Osteoblast (primary cell): ENCODE results near the gene CLTCL1. TPM values are rescaled to one million over a fixed set of nuclear protein-coding genes. Genes with fewer than 3 reads are reported as not detected.

Experiments
- DNase-seq: peaks from one replicate; pipeline ENCODE4 v3.0.0; 2011; ENCODE audit warnings: low spot score, mixed read lengths; ENCODE audit not compliant: insufficient read length; ENCODE audit errors: missing footprints
- H2AFZ ChIP-seq: 2 replicates; pipeline ENCODE4 v1.6.0; 2011; ENCODE audit warnings: mild to moderate bottlenecking, low read length
- H3K27ac ChIP-seq: 2 replicates; pipeline ENCODE4 v1.5.1; 2011; ENCODE audit warnings: mild to moderate bottlenecking, low read depth, low read length, moderate library complexity
- H3K27me3 ChIP-seq: 2 replicates; pipeline ENCODE4 v1.6.0; 2012; ENCODE audit warnings: mild to moderate bottlenecking, control low read depth, inconsistent platforms, low read length, moderate library complexity; ENCODE audit not compliant: insufficient read depth
- H3K36me3 ChIP-seq: 2 replicates; pipeline ENCODE4 v1.5.1; 2011; ENCODE audit warnings: mild to moderate bottlenecking, low read length, control low read depth, moderate library complexity; ENCODE audit not compliant: insufficient read depth
- H3K4me1 ChIP-seq: 2 replicates; pipeline ENCODE4 v1.5.1; 2011; ENCODE audit warnings: mild to moderate bottlenecking, low read length, control low read depth, moderate library complexity; ENCODE audit not compliant: insufficient read depth
- H3K4me2 ChIP-seq: 2 replicates; pipeline ENCODE4 v1.6.0; 2011; ENCODE audit warnings: mild to moderate bottlenecking, low read length; ENCODE audit not compliant: insufficient read depth
- H3K4me3 ChIP-seq: fragments of 200-600 bp; sonication (generic); 3 replicates; pipeline ENCODE4 v1.5.1; 2012; ENCODE audit warnings: mild to moderate bottlenecking, low read length, inconsistent platforms; ENCODE audit not compliant: insufficient read depth
- H3K79me2 ChIP-seq: 2 replicates; pipeline ENCODE4 v1.6.0; 2012; ENCODE audit warnings: mild to moderate bottlenecking, low read length, control low read depth, inconsistent platforms; ENCODE audit not compliant: insufficient read depth
- H3K9me3 ChIP-seq: 2 replicates; pipeline ENCODE4 v1.5.1; 2011; ENCODE audit warnings: low read depth, low read length, control low read depth
- H4K20me1 ChIP-seq: 2 replicates; pipeline ENCODE4 v1.6.0; 2012; ENCODE audit warnings: mild to moderate bottlenecking, low read length, control low read depth; ENCODE audit not compliant: insufficient read depth
- total RNA-seq: library from RNA; depleted of rRNA; stranded (reverse); fragments of >200 nt; gene quantifications from 2 replicates; pipeline ENCODE4 v1.2.3, GENCODE V29; 2012
- TF ChIP-seq, protein P1 (sequence below): IDR thresholded peaks from 2 replicates; pipeline ENCODE4 v1.5.1; 2011; ENCODE audit warnings: mild to moderate bottlenecking, low read depth, low read length, moderate library complexity; ENCODE audit errors: extremely low read depth

CLTCL1 gene
- total RNA-seq, 1 donor, result 29.7 TPM

- Histone ChIP-seq H3K27me3 (no peaks in the 10 kb centered on the region), H3K4me2 (no peak overlapping the region), H4K20me1 (no peaks in the 10 kb centered on the region), H3K4me1 (no peaks in the 10 kb centered on the region), H3K4me3 (no peak overlapping the region), H3K9me3 (no peaks in the 10 kb centered on the region), H2AFZ (no peak overlapping the region), H3K36me3 (peaks cover 29% of the 10 kb centered on the region), H3K27ac (no peak overlapping the region), H3K79me2 (no peaks in the 10 kb centered on the region)
- DNase-seq, result no peak
- TF ChIP-seq, protein P1, sequence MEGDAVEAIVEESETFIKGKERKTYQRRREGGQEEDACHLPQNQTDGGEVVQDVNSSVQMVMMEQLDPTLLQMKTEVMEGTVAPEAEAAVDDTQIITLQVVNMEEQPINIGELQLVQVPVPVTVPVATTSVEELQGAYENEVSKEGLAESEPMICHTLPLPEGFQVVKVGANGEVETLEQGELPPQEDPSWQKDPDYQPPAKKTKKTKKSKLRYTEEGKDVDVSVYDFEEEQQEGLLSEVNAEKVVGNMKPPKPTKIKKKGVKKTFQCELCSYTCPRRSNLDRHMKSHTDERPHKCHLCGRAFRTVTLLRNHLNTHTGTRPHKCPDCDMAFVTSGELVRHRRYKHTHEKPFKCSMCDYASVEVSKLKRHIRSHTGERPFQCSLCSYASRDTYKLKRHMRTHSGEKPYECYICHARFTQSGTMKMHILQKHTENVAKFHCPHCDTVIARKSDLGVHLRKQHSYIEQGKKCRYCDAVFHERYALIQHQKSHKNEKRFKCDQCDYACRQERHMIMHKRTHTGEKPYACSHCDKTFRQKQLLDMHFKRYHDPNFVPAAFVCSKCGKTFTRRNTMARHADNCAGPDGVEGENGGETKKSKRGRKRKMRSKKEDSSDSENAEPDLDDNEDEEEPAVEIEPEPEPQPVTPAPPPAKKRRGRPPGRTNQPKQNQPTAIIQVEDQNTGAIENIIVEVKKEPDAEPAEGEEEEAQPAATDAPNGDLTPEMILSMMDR, result no peak
Measured at GRCh38 chr22:19222242-19223005, 69.1 kb downstream of the CLTCL1 start.

GRCh38 chr22:19220867-19221266 lies 70.7 kb downstream of the CLTCL1 start:
- no peaks in the 10 kb centered on the region for H3K4me1 ChIP-seq
- H3K9me3 ChIP-seq, result no peaks in the 10 kb centered on the region
- no peaks in the 10 kb centered on the region for H3K27me3 ChIP-seq
- H3K36me3 ChIP-seq, result peaks cover 33% of the 10 kb centered on the region
- no peak overlapping the region for H3K4me3 ChIP-seq
- TF ChIP-seq, protein P1, result no peak
- DNase-seq, result peak; percentile 64
- no peak overlapping the region for H3K4me2 ChIP-seq
- no peaks in the 10 kb centered on the region for H4K20me1 ChIP-seq
- H3K79me2 ChIP-seq, result no peaks in the 10 kb centered on the region
- H2AFZ ChIP-seq, result no peak overlapping the region
- no peak overlapping the region for H3K27ac ChIP-seq

GRCh38 chr22:19218541-19219233 lies 72.8 kb downstream of the CLTCL1 start:
- H2AFZ ChIP-seq, result no peak overlapping the region
- H3K27me3 ChIP-seq, result no peaks in the 10 kb centered on the region
- peaks cover 34% of the 10 kb centered on the region for H3K36me3 ChIP-seq
- H3K4me2 ChIP-seq, result no peak overlapping the region
- no peaks in the 10 kb centered on the region for H4K20me1 ChIP-seq
- no peak overlapping the region for H3K4me3 ChIP-seq
- peak; percentile 42 for DNase-seq
- H3K9me3 ChIP-seq, result no peaks in the 10 kb centered on the region
- H3K79me2 ChIP-seq, result no peaks in the 10 kb centered on the region
- H3K27ac ChIP-seq, result no peak overlapping the region
- TF ChIP-seq, protein P1, result no peak
- no peaks in the 10 kb centered on the region for H3K4me1 ChIP-seq

DNA sequence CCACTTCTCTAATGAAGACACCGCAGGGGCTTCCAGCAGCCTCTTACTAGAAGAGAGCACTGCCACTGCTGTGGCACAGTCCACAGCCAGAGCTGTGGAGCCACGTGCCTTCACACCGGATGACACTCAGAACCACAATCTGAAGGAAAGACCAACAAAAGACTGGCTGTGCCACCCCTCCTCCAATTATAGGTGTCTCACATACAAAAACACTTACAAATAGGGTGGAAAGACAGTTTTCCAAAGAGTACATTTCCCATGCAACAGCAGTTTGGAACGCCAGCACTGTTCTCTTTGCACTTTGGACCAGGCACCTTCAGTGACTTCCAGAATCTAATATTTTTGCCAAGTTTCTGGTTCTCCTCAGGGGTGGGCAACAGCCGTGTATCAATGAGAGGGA lies 74.9 kb downstream of the CLTCL1 start:
- H3K36me3 ChIP-seq, result peaks cover 24% of the 10 kb centered on the region
- no peaks in the 10 kb centered on the region for H4K20me1 ChIP-seq
- no peak overlapping the region for H3K4me2 ChIP-seq
- H3K4me3 ChIP-seq, result no peak overlapping the region
- H3K79me2 ChIP-seq, result no peaks in the 10 kb centered on the region
- no peak overlapping the region for H3K27ac ChIP-seq
- DNase-seq, result no peak
- H2AFZ ChIP-seq, result no peak overlapping the region
- TF ChIP-seq, protein P1, result no peak
- no peaks in the 10 kb centered on the region for H3K9me3 ChIP-seq
- H3K27me3 ChIP-seq, result no peaks in the 10 kb centered on the region
- H3K4me1 ChIP-seq, result no peaks in the 10 kb centered on the region
